Fibroblast of villous mesenchyme (primary cell): Measurements from ENCODE around the gene FOXE3. TPM values are rescaled to one million over a fixed set of nuclear protein-coding genes. Genes with fewer than 3 reads are reported as not detected.

Experiments used
- DNase-seq: peaks from one replicate; pipeline ENCODE4 v3.0.0-alpha.2; 2010; ENCODE audit warnings: low read depth
- H3K4me3 ChIP-seq: 2 replicates; pipeline ENCODE4 v1.5.1; 2011; ENCODE audit warnings: low read depth, mild to moderate bottlenecking, low read length
- total RNA-seq: library from RNA; depleted of rRNA; stranded (reverse); fragments of >200 nt; gene quantifications from 2 replicates; pipeline ENCODE4 v1.2.3, GENCODE V29; 2012
- TF ChIP-seq, protein P1 (sequence below): IDR thresholded peaks from 2 replicates; pipeline ENCODE4 v1.5.1; 2012; ENCODE audit warnings: low read depth, mild to moderate bottlenecking, low read length; ENCODE audit not compliant: insufficient read depth

FOXE3 gene
- total RNA-seq, 1 donor = not detected

DNA sequence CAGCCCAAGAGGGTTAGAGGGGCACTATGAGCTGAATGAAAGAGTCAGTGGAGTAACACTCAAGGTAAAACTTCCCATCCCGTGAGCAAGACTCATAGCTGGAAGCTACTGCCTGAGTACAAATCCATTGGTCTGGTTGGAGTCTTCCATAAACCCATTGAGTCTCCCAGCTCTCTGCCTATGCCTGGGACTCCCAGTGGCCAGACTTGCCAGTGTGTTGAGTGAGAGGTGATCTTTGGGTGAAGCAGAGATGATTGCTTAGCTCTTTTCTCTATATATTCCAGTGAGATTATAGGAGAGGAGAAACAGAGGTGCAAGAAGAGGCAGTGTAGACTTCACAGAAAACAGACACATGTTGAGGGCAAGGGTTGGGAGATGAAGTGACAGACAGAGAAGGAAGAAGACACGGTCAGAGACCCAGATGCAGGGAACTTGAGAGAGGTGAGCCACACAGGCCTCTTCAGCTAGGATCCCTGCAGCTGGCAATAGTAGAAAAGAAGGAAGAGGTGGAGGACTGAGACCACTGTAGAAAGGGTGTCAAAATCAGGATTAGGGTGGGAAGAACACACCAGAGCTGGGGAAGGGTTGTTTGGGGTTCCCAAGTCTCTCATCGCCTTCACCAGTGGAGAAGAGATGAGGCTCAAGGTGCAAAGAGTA, 25.5 kb downstream of the FOXE3 start:
- no peak for DNase-seq
- TF ChIP-seq, protein P1, sequence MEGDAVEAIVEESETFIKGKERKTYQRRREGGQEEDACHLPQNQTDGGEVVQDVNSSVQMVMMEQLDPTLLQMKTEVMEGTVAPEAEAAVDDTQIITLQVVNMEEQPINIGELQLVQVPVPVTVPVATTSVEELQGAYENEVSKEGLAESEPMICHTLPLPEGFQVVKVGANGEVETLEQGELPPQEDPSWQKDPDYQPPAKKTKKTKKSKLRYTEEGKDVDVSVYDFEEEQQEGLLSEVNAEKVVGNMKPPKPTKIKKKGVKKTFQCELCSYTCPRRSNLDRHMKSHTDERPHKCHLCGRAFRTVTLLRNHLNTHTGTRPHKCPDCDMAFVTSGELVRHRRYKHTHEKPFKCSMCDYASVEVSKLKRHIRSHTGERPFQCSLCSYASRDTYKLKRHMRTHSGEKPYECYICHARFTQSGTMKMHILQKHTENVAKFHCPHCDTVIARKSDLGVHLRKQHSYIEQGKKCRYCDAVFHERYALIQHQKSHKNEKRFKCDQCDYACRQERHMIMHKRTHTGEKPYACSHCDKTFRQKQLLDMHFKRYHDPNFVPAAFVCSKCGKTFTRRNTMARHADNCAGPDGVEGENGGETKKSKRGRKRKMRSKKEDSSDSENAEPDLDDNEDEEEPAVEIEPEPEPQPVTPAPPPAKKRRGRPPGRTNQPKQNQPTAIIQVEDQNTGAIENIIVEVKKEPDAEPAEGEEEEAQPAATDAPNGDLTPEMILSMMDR = no peak
- H3K4me3 ChIP-seq = no peak overlapping the region

DNA sequence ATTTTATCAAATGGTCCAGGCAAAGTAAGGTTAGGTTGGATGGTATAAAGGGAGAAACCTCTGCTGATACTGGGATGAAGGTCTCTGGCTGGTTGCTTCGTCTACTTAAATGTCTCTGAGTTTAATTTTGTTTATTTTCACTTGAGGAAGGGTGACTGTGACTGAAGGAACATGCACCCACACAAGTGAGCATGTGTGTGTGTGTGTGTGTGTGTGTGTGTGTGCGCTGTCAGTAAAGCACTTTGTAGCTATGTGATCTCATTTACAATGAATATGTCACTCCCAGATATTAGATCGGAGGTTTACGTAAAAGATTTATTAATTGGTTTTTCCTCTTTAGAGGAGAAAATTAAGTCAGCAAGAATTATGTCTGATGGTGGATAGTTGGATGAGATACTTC, 26.1 kb downstream of the FOXE3 start:
- TF ChIP-seq, protein P1 = no peak
- no peak for DNase-seq
- no peak overlapping the region for H3K4me3 ChIP-seq

DNA sequence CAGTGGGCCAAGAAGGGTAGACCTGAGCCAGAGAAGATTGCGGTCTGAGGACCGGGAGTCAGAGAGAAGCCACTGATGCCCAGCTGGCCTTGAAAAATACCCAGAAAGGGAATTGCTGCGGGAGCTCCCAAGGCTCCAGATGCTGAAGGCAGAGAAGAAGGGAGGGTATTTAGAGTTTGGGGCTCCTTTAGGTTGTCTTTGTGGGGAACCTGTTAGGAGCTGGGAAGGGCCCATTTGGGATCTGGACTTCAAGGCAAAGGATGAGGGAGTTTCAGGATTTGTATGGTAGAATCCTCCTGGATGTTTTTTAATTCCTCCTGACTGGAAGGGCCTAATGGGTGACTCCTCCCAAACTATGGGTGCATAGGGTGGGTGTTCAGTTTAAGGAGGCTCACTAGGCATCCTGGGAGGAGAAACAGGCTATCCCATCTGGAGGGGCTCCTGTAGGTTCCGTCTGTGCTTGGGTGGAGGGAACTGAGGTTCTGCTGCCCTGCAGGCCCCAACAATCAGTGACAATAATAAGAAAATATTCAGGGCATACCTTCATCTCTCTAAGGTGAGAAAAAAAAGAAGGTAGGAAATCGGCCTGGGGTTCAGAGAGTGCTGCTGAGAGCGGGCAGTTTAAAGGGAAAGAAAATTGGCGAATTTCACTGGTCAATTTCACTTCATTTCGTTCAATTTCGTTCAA, 26.9 kb downstream of the FOXE3 start:
- TF ChIP-seq, protein P1 = no peak
- no peak overlapping the region for H3K4me3 ChIP-seq
- no peak for DNase-seq

DNA sequence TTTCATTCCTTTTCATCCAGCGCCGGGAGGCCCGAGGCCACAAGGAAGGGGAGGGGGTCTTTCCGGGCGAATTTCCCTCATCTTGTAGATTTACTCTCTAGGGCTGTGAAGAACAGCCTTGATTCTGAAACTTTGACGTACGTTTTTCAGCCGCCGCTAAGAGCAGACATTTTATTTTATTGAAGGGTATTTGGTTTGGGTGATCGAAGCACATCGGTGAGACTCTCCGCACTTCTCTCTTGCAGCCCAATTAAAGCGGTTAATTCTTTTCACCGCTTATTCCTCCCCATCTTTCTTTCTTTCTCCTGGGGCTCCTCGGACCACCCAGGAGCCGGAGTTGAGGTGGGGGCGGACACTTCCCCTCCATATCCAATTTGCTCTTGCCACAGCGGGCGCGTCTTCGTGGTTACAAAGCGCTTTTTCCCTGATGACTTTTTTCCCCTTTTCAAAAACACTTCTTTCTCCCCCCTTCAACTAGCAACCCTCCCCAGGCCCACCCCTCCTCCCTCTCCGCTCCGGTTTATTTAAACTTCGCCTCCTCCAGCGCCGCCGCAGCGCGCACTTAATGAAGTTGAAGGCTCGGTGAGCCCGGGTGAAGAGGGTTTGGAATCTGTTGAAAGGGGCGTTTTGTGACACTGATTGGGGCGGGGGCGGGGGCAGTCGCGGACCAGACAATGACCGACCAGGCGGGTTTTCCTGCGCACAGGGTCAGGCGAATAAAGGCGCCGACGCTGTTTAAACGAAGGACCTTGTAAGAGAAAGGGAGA, 27.6 kb downstream of the FOXE3 start:
- TF ChIP-seq, protein P1 = no peak
- no peak for DNase-seq
- H3K4me3 ChIP-seq = no peak overlapping the region

DNA sequence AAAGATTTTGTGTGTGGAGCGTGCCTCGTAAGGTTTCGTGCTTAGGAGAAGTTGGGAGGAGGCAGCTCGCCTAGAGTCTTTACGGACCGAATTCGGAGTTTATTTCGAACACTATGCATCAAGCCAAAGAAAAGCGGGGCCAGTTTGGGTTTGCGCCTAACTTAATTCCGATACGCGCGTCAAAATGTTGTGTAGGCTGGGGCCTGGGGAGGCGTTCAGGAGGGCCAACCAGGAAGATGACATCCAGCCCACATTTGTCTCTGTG, 28.1 kb downstream of the FOXE3 start:
- no peak overlapping the region for H3K4me3 ChIP-seq
- TF ChIP-seq, protein P1 = no peak
- DNase-seq = no peak

DNA sequence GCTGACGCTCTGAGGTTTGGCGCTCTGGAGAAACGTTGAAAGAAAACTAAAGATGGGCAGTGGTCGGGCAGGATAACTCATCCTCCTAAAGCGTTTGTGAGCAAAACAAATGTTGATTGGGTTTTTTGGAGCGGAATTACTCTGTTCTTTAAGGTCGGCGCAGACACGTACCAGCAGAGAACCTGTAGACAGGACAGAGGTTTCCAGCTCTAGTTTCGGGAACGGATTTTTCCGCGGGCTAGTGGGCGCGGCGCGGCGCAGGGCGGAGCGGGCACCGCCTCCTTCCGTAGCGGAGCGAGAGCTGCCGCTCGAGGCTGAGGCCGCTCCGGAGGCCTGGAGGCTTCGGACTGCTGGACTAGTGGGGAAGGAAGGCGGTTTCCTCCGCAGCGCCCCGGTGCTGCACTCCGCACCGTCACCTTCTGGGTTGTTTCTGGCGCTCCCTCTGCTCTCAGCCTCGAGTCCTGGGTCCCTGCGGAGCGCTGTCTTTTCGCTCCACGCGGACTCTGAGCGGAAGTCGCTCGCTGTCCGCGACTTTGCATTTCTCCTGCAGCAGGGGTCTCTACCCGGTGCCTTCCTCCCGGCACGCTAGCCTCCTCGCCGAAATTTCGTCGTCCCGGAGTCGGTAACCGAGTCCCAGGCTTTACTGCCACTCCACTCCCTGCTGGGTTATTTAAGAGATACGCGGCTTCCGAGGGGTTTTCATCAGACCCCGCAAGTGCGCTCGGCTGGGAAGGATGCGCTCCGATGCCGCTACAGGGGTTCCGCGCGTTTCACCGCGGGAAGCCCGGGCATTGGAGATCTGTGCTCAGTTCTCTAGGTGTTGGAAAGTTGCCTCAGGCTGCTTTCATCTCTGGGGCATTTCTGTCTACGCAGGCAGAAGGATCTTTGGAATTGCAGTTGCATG, 28.7 kb downstream of the FOXE3 start:
- H3K4me3 ChIP-seq = peak overlapping the region; percentile 3
- DNase-seq = no peak
- TF ChIP-seq, protein P1 = no peak
